HL-60 (cell line): ENCODE measurements around the gene RPN2.

ENCODE experiments used
- DNase-seq, 2 experiments: peaks; one replicate each; pipeline ENCODE4 v3.0.0-alpha.2; 2010 to 2020; ENCODE audit warnings: low read depth in 1 of 2, low spot score in 1 of 2
- H3K27ac ChIP-seq: fragments of 250-450 bp; sonication (Bioruptor Pico); replicated peaks from 2 replicates; pipeline ENCODE4 v1.5.1; 2020; ENCODE audit warnings: mild to moderate bottlenecking, moderate library complexity
- H3K27me3 ChIP-seq: fragments of 250-450 bp; sonication (Bioruptor Pico); 2 replicates; pipeline ENCODE4 v1.5.1; 2021; ENCODE audit warnings: mild to moderate bottlenecking, moderate library complexity; ENCODE audit not compliant: insufficient read depth, poor library complexity, severe bottlenecking
- H3K4me3 ChIP-seq: replicated peaks from 2 replicates; pipeline ENCODE4 v1.5.1; 2011; ENCODE audit warnings: mild to moderate bottlenecking, control low read depth, low read length; ENCODE audit not compliant: insufficient read depth
- GABPA ChIP-seq: IDR thresholded peaks from 2 replicates; pipeline ENCODE4 v1.6.1; 2012; ENCODE audit warnings: low read depth
- POLR2AphosphoS5 ChIP-seq: IDR thresholded peaks from 2 replicates; pipeline ENCODE4 v1.6.1; 2012; ENCODE audit warnings: low read depth
- SPI1 ChIP-seq: IDR thresholded peaks from 2 replicates; pipeline ENCODE4 v1.6.1; 2012; ENCODE audit warnings: low read depth, mild to moderate bottlenecking, borderline replicate concordance
- TF ChIP-seq, protein P1 (sequence below): IDR thresholded peaks from 2 replicates; pipeline ENCODE4 v1.6.1; 2012; ENCODE audit warnings: low read depth; ENCODE audit not compliant: insufficient replicate concordance
- TF ChIP-seq, protein P2 (sequence below): IDR thresholded peaks from one replicate; pipeline ENCODE4 v1.5.1; 2011; ENCODE audit warnings: low read length, control low read depth, inconsistent platforms; ENCODE audit not compliant: insufficient read depth

The RPN2 gene

DNA sequence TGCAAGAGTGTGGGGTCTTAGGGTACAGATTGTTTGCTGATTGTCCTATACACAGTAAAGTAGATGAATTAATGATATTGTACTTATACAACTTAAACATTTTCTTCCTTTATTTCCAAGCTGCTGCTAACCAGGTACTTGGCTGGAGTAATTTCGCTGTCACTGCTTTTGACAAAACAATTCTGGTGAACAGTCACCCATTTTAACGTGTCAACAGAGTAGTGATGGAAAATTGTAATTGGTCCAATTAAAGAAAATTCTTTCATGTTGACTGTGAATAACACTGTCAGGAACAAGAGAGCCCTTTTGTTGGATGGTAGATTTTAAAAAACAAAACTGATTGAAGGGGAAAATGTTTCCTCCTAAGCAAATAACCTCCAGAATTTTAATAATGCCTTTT is 26.7 kb downstream of the RPN2 start:
- no peak for TF ChIP-seq GABPA
- Histone ChIP-seq H3K27ac (no peak overlapping the region), H3K27me3 (no peaks in the 10 kb centered on the region), H3K4me3 (no peak overlapping the region)
- no peak for DNase-seq

DNA sequence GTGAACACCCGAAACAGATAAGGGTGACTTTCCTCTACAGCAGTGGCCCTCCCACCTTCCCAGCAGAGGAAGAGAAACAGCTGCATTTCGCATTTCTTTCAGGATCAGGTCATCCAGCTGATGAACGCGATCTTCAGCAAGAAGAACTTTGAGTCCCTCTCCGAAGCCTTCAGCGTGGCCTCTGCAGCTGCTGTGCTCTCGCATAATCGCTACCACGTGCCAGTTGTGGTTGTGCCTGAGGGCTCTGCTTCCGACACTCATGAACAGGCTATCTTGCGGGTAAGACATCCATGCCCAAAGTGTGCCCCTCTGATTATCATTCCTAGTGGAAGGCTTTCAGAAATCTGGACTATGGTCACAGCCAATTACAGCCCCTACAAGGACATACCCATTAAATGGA is 28.0 kb downstream of the RPN2 start:
- Histone ChIP-seq H3K27me3 (no peaks in the 10 kb centered on the region), H3K27ac (no peak overlapping the region)
- TF ChIP-seq, protein P1, sequence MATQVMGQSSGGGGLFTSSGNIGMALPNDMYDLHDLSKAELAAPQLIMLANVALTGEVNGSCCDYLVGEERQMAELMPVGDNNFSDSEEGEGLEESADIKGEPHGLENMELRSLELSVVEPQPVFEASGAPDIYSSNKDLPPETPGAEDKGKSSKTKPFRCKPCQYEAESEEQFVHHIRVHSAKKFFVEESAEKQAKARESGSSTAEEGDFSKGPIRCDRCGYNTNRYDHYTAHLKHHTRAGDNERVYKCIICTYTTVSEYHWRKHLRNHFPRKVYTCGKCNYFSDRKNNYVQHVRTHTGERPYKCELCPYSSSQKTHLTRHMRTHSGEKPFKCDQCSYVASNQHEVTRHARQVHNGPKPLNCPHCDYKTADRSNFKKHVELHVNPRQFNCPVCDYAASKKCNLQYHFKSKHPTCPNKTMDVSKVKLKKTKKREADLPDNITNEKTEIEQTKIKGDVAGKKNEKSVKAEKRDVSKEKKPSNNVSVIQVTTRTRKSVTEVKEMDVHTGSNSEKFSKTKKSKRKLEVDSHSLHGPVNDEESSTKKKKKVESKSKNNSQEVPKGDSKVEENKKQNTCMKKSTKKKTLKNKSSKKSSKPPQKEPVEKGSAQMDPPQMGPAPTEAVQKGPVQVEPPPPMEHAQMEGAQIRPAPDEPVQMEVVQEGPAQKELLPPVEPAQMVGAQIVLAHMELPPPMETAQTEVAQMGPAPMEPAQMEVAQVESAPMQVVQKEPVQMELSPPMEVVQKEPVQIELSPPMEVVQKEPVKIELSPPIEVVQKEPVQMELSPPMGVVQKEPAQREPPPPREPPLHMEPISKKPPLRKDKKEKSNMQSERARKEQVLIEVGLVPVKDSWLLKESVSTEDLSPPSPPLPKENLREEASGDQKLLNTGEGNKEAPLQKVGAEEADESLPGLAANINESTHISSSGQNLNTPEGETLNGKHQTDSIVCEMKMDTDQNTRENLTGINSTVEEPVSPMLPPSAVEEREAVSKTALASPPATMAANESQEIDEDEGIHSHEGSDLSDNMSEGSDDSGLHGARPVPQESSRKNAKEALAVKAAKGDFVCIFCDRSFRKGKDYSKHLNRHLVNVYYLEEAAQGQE, result no peak
- no peak for TF ChIP-seq POLR2AphosphoS5
- TF ChIP-seq SPI1, result no peak
- TF ChIP-seq, protein P2, sequence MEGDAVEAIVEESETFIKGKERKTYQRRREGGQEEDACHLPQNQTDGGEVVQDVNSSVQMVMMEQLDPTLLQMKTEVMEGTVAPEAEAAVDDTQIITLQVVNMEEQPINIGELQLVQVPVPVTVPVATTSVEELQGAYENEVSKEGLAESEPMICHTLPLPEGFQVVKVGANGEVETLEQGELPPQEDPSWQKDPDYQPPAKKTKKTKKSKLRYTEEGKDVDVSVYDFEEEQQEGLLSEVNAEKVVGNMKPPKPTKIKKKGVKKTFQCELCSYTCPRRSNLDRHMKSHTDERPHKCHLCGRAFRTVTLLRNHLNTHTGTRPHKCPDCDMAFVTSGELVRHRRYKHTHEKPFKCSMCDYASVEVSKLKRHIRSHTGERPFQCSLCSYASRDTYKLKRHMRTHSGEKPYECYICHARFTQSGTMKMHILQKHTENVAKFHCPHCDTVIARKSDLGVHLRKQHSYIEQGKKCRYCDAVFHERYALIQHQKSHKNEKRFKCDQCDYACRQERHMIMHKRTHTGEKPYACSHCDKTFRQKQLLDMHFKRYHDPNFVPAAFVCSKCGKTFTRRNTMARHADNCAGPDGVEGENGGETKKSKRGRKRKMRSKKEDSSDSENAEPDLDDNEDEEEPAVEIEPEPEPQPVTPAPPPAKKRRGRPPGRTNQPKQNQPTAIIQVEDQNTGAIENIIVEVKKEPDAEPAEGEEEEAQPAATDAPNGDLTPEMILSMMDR, result no peak
- no peak for TF ChIP-seq GABPA

DNA sequence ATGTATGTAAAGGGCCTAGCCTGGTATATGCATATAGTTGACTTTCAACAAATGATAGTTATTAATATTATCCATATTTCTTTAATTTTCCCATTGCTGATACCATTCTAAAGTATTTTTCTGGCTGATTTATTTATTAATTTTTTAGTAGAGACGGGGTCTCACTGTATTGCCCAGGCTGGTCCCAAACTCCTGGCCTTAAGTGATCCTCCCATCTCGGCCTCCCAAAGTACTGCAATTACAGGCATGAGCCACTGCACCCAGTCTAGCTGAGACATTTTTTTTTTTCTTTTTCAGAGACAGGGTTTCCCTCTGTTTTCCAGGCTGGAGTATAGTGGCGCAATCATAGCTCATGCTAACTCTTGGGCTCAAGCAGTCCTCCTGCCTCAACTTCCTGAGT is 30.1 kb downstream of the RPN2 start:
- DNase-seq, result no peak
- Histone ChIP-seq H3K27me3 (no peaks in the 10 kb centered on the region), H3K4me3 (no peak overlapping the region), H3K27ac (no peak overlapping the region)
- TF ChIP-seq GABPA, result no peak
- TF ChIP-seq, protein P1, result no peak
- TF ChIP-seq, protein P2, result no peak
- TF ChIP-seq SPI1, result no peak
- TF ChIP-seq POLR2AphosphoS5, result no peak

More for the DNA sequence above, 28.0 kb downstream of the RPN2 start:
- H3K4me3 ChIP-seq, result no peak overlapping the region
- no peak for DNase-seq

DNA sequence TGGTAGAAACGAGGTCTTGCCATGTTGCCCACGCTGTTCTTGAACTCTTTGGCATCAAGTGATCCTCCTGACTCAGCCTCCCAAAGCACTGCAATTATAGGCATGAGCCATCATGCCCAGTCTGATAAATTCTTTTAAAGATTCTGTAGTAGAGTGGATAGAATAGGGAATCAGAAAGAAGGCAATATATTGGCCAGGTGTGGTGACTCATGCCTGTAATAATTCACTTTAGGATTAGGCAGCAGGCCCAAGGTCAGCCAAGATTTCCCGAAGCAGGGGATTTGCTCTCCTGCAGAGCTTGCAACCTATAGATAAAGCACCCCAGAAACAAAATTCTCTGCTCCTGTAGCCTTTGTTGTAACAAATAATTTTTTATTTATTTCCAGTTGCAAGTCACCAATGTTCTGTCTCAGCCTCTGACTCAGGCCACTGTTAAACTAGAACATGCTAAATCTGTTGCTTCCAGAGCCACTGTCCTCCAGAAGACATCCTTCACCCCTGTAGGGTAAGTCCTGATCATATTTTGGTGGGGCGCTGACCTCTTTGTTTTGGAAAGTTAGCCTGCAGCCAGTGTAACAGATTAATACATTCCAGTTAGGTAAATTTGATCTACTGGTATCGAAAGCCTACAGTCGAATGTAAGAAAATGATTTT is 30.7 kb downstream of the RPN2 start:
- TF ChIP-seq, protein P1, result no peak
- TF ChIP-seq POLR2AphosphoS5, result no peak
- TF ChIP-seq GABPA, result no peak
- TF ChIP-seq SPI1, result no peak
- TF ChIP-seq, protein P2, result no peak
- DNase-seq, result no peak

More for the DNA sequence above, 30.7 kb downstream of the RPN2 start:
- Histone ChIP-seq H3K4me3 (no peak overlapping the region), H3K27me3 (no peaks in the 10 kb centered on the region), H3K27ac (no peak overlapping the region)
